Gastrocnemius medialis (tissue), 4 donors: ENCODE data around the gene ZNF76. TPM values are rescaled to one million over a fixed set of nuclear protein-coding genes. Genes with fewer than 3 reads are reported as not detected.

Experiments
- ATAC-seq, 2 donors: fragments of 150-250 bp; one replicate each; pipeline ENCODE4 v1.9.1; 2016
- DNase-seq, 2 donors: peaks; one replicate each; pipeline ENCODE4 v3.0.0-alpha.2; 2019
- H3K27ac ChIP-seq, 4 donors: fragments of 200-600 bp; sonication (generic); 1 replicate in 1 of 4; 2 replicates in 3 of 4; pipeline ENCODE4 v1.5.1; 2016 to 2018; ENCODE audit warnings: mild to moderate bottlenecking in 2 of 4, moderate library complexity in 1 of 4
- H3K27me3 ChIP-seq, 3 donors: fragments of 200-600 bp; sonication (generic) in 2 of 3; 1 replicate in 1 of 3; 2 replicates in 2 of 3; pipeline versions ENCODE4 v1.5.1 to v1.6.0; 2016 to 2019; ENCODE audit warnings: mild to moderate bottlenecking in 1 of 3, moderate library complexity in 1 of 3
- H3K36me3 ChIP-seq, 2 donors: fragments of 200-600 bp; sonication (generic) in 1 of 2; one replicate each; pipeline ENCODE4 v1.5.1; 2017 to 2018
- H3K4me1 ChIP-seq, 2 donors: fragments of 200-600 bp; sonication (generic) in 1 of 2; one replicate each; pipeline ENCODE4 v1.5.1; 2016 to 2017; ENCODE audit warnings: mild to moderate bottlenecking in 2 of 2
- H3K4me3 ChIP-seq, 4 donors: fragments of 200-600 bp; sonication (generic) in 3 of 4; 1 replicate in 1 of 4; 2 replicates in 3 of 4; pipeline ENCODE4 v1.5.1; 2016 to 2019; ENCODE audit warnings: mild to moderate bottlenecking in 2 of 4
- H3K9me3 ChIP-seq, 3 donors: fragments of 200-600 bp; sonication (generic) in 2 of 3; 1 replicate in 1 of 3; 2 replicates in 2 of 3; pipeline ENCODE4 v1.5.1; 2016 to 2019
- POLR2A ChIP-seq, 2 donors: fragments of 450-650 bp; IDR thresholded peaks; one replicate each; pipeline ENCODE4 v1.6.1; 2017; ENCODE audit warnings: antibody characterized with exemption in 2 of 2, mild to moderate bottlenecking in 2 of 2, moderate library complexity in 2 of 2
- in situ Hi-C, 4 donors: fragments of 200-750 bp; cut with MboI; loops; one replicate each; pipeline versions ENCODE4 v1.15.0 to v1.8.0; 2017; ENCODE audit warnings: low sequenced_read_pairs in 4 of 4
- intact Hi-C: fragments of 100-400 bp; cut with DNase I; formaldehyde crosslinking; loops from one replicate; pipeline ENCODE4 v1.15.1; 2023; ENCODE audit warnings: low total_unique reads
- total RNA-seq, 4 donors: library from RNA; depleted of rRNA; stranded (reverse); fragments of >200 nt; gene quantifications; one replicate each; pipeline versions ENCODE4 v1.1.0 to v1.2.3, GENCODE V29; 2016
- TF ChIP-seq, protein P1 (sequence below), 5 experiments: fragments of 450-650 bp in 3 of 5; fragments of 200-600 bp in 2 of 5; sonication (generic) in 2 of 5; IDR thresholded peaks in 4 of 5; conservative IDR thresholded peaks in 1 of 5; 1 replicate in 4 of 5; 2 replicates in 1 of 5; pipeline ENCODE4 v1.5.1; 2016 to 2019; ENCODE audit warnings: antibody characterized with exemption in 5 of 5, mild to moderate bottlenecking in 3 of 5, moderate library complexity in 3 of 5

The ZNF76 gene
- total RNA-seq, 4 donors from 2014 or later, result 26.1 to 35.2 (median 27.5) TPM

DNA sequence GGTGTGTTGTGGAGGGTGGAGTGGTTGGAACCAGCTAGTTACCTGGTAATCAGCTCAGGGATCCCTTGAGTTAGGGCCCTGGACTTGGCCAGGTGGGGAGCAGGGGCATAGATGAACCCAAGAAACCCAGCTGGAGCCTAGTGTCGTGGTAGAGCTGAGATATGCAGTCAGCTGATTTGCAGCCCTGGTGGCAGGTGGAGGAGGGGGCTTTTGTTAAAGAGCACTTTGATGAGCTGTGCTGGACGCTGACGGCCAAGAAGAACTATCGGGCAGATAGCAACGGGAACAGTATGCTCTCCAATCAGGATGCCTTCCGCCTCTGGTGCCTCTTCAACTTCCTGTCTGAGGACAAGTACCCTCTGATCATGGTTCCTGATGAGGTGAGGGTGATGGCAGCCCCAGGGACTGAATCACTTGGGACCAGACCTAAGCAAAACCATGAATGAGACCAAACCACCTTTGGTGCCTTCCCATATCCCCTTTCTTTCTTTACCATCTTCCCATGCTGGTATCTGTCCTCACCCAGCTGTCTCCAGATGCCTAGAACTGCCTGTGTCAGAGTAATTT, 50.8 kb downstream of the ZNF76 start:
- H3K27ac ChIP-seq, result no peak overlapping the region
- no peaks in the 10 kb centered on the region for H3K4me1 ChIP-seq
- H3K4me3 ChIP-seq, result no peak overlapping the region
- DNase-seq (no peak), ATAC-seq (no peak)
- in situ Hi-C loops, result no loop called here
- TF ChIP-seq, protein P1, sequence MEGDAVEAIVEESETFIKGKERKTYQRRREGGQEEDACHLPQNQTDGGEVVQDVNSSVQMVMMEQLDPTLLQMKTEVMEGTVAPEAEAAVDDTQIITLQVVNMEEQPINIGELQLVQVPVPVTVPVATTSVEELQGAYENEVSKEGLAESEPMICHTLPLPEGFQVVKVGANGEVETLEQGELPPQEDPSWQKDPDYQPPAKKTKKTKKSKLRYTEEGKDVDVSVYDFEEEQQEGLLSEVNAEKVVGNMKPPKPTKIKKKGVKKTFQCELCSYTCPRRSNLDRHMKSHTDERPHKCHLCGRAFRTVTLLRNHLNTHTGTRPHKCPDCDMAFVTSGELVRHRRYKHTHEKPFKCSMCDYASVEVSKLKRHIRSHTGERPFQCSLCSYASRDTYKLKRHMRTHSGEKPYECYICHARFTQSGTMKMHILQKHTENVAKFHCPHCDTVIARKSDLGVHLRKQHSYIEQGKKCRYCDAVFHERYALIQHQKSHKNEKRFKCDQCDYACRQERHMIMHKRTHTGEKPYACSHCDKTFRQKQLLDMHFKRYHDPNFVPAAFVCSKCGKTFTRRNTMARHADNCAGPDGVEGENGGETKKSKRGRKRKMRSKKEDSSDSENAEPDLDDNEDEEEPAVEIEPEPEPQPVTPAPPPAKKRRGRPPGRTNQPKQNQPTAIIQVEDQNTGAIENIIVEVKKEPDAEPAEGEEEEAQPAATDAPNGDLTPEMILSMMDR (IDR thresholded peaks at IDR 0.05 in 4 of 5, conservative IDR thresholded peaks at IDR 0.05 in 1 of 5), result no peak
- TF ChIP-seq POLR2A (IDR thresholded peaks at IDR 0.05), result no peak
- no peaks in the 10 kb centered on the region for H3K9me3 ChIP-seq
- H3K36me3 ChIP-seq, result no peaks in the 10 kb centered on the region
- intact Hi-C loops, result no loop called here
- no peaks in the 10 kb centered on the region for H3K27me3 ChIP-seq

DNA sequence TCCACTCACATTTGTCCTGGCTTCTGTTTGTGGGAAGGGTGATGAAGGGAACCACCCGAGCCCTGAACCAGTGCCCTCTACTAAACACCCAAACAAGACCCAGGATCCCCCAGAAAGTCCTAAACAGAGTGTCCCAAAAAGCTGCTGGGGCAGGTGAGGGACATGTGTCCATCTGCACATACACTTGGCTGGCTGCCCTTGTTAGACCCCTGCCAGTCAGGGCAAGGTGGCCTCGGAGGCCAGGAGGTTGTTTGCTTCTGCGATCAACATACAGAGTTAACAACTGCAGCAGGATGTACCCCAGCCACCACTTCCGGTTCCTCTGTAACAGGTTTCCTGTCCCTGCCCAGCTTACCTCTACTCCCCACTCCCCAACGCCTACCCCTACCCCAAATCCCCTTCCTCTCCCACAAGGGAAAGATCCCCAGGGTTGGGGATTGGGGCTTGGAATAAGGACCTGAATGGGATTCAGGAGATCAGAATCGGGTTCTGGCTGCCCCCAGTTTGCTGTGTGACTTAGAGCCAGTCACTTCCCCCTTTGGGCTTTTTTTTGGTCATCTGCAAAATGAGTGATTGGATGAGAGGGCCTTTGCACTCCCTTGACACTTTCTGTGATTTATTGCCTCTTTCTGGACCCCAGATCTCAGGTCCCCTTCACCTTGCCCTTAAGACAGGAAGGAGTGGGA, 52.0 kb downstream of the ZNF76 start:
- H3K27ac ChIP-seq, result no peak overlapping the region
- no peak overlapping the region for H3K4me3 ChIP-seq
- DNase-seq (no peak), ATAC-seq (no peak)
- no peaks in the 10 kb centered on the region for H3K9me3 ChIP-seq
- H3K36me3 ChIP-seq, result no peaks in the 10 kb centered on the region
- H3K27me3 ChIP-seq, result no peaks in the 10 kb centered on the region
- no peaks in the 10 kb centered on the region for H3K4me1 ChIP-seq
- in situ Hi-C loops (no loop called here), intact Hi-C loops (no loop called here)
- no peak for TF ChIP-seq POLR2A (IDR thresholded peaks at IDR 0.05)
- TF ChIP-seq, protein P1 (IDR thresholded peaks at IDR 0.05 in 4 of 5, conservative IDR thresholded peaks at IDR 0.05 in 1 of 5), result no peak

DNA sequence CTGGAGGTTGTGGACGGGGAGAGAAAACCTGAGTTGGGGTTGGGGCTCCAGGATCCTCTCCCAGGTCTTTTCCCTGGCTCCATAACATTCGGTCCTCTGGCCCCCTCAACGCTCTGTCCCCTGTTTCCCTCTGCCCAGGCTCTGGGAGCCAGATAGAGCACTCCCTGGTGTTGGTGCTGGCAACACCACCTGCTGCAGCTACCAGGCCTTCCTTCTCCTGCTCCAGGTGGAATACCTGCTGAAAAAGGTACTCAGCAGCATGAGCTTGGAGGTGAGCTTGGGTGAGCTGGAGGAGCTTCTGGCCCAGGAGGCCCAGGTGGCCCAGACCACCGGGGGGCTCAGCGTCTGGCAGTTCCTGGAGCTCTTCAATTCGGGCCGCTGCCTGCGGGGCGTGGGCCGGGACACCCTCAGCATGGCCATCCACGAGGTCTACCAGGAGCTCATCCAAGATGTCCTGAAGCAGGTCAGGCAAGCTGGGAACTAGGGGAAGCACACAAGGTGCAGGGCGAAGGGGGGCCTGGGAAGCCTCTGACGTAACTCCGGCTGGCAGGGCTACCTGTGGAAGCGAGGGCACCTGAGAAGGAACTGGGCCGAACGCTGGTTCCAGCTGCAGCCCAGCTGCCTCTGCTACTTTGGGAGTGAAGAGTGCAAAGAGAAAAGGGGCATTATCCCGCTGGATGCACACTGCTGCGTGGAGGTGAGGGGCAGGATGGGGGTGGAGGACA, 52.7 kb downstream of the ZNF76 start:
- Histone ChIP-seq H3K4me1 (no peaks in the 10 kb centered on the region), H3K36me3 (no peaks in the 10 kb centered on the region), H3K27me3 (no peaks in the 10 kb centered on the region), H3K9me3 (no peaks in the 10 kb centered on the region), H3K27ac (no peak overlapping the region), H3K4me3 (no peak overlapping the region)
- TF ChIP-seq, protein P1 (IDR thresholded peaks at IDR 0.05 in 4 of 5, conservative IDR thresholded peaks at IDR 0.05 in 1 of 5), result no peak
- no peak for TF ChIP-seq POLR2A (IDR thresholded peaks at IDR 0.05)
- ATAC-seq, result no peak
- in situ Hi-C loops (no loop called here), intact Hi-C loops (no loop called here)
- no peak for DNase-seq

DNA sequence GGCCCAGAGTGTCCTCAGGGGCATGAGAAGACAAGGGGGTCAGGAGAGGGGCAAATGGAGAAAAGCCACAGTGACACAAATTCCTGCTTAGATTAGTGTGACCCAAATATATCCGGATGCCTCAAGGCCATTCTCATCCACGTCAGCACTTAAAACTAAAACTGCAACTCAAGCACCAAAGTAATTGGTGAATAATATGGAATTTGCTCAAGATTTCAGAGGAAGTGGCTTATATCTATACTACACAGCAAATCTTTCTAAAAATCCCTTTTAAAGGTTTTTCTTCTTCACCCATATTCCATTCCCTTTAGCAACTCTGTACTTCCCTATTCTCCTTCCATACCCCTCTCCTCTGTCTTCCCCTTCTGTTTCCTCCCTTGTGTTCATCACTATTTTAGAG, 53.3 kb downstream of the ZNF76 start:
- no peak overlapping the region for H3K27ac ChIP-seq
- no peaks in the 10 kb centered on the region for H3K27me3 ChIP-seq
- no peak overlapping the region for H3K4me3 ChIP-seq
- TF ChIP-seq POLR2A (IDR thresholded peaks at IDR 0.05), result no peak
- intact Hi-C loops (no loop called here), in situ Hi-C loops (no loop called here)
- H3K36me3 ChIP-seq, result no peaks in the 10 kb centered on the region
- ATAC-seq (no peak), DNase-seq (no peak)
- H3K4me1 ChIP-seq, result peaks cover 0 to 4% of the 10 kb centered on the region in 2 donors
- no peaks in the 10 kb centered on the region for H3K9me3 ChIP-seq
